ENCODE data around the gene NELL1. TPM values are rescaled to one million over a fixed set of nuclear protein-coding genes. Genes with fewer than 3 reads are reported as not detected.

NELL1 gene
- total and polyA plus RNA-seq, 2 donors (not counting 3 experiments of a cell fraction or from before 2014, with no cell fraction given) = not detected

DNA sequence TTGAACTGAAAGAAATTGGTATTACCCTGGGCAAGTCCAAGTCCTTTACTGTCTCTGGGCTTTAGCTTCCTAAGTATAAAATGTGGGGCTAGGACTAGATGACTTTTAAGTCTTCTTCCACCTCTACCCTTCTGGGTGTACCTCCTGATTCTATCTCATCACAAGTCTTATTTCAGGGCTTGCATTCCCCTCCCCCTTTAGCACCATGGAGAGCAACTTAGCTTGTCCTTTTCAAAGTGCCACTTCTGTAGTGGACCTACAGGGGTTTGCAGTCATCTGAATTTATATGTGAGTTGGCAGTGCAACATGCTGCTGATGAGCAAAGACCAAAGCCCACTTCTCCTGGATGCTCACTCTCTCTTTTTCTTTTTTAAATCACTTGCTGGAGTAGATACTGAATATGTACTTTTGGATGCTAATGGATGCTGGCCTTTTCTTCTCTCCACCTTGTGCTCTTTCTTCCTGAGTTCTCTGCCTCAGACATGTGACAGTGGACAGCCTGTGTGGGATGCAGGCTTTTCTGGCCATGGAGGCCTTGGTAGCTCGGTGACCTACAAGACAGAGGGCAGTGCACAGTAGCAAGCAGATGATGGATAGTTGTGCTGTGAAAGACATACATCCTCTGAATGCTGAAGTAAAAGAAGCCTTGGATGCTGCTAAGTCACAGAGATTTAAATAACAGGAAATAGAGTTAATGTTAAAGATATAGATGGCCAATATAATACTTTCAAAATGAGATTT lies 185.0 kb downstream of the NELL1 start:
- ChIA-PET CTCF (no interaction called here), POLR2A (no interaction called here)
- no peak overlapping the region for H3K4me2 ChIP-seq (ENCODE audit: insufficient read depth, low read length)
- no peaks in the 10 kb centered on the region for H4K20me1 ChIP-seq (replicated peaks; ENCODE audit: control insufficient read depth, extremely low read depth, insufficient read depth, low read length)
- H3K27ac ChIP-seq (ENCODE audit: insufficient read depth, low read depth, low read length) = no peak overlapping the region
- no peak overlapping the region for H3K9ac ChIP-seq (replicated peaks; ENCODE audit: extremely low read depth, insufficient read depth, low read length)
- H3K9me3 ChIP-seq (replicated peaks; ENCODE audit: control insufficient read depth, insufficient read depth, low read length) = peaks cover 8% of the 10 kb centered on the region
- no TSS peak for BruUV-seq (replicated peaks)
- H3K9me1 ChIP-seq (replicated peaks; ENCODE audit: control insufficient read depth, extremely low read depth, insufficient read depth, low read length) = no peaks in the 10 kb centered on the region
- H3K4me3 ChIP-seq (replicated peaks in 1 of 3; ENCODE audit: insufficient read depth in 1 of 3, low read depth in 1 of 3, low read length in 3 of 3) = no peak overlapping the region
- no peaks in the 10 kb centered on the region for H3K36me3 ChIP-seq (ENCODE audit: control insufficient read depth in 2 of 2, extremely low read depth in 1 of 2, insufficient read depth in 2 of 2, low read length in 2 of 2)
- DNase-seq (ENCODE audit: low read depth, low spot score) (no peak), FAIRE-seq (no peak)
- dilution Hi-C loops (cut with MboI; ENCODE audit: extremely low pct_ligation_motif_present, low sequenced_read_pairs) (no loop called here), intact Hi-C loops (cut with micrococcal nuclease) (no loop called here)
- no peaks in the 10 kb centered on the region for H3K27me3 ChIP-seq (ENCODE audit: control insufficient read depth in 2 of 2, insufficient read depth in 2 of 2, low read length in 2 of 2)
- no peak overlapping the region for H2AFZ ChIP-seq (ENCODE audit: low read depth, low read length)
- no peaks in the 10 kb centered on the region for H3K4me1 ChIP-seq (ENCODE audit: control insufficient read depth, extremely low read depth, insufficient read depth, low read length)
- no peaks in the 10 kb centered on the region for H3K79me2 ChIP-seq (ENCODE audit: control insufficient read depth, insufficient read depth, low read length)
- TF ChIP-seq JUN (IDR thresholded peaks at IDR 0.05; ENCODE audit: borderline replicate concordance, insufficient read depth, insufficient read length, low read depth) = no peak
- TF ChIP-seq EZH2 (IDR thresholded peaks at IDR 0.05; ENCODE audit: borderline replicate concordance, low read depth, low read length, severe bottlenecking) = no peak
- TF ChIP-seq POLR2AphosphoS5 (IDR thresholded peaks at IDR 0.05; ENCODE audit: insufficient read depth, low read depth, low read length) = no peak
- TF ChIP-seq POLR2A (IDR thresholded peaks at IDR 0.05; ENCODE audit: low read depth, low read length) = no peak
- no peak for TF ChIP-seq MYC (IDR thresholded peaks at IDR 0.05; ENCODE audit: low read depth, low read length)
- TF ChIP-seq FOS (IDR thresholded peaks at IDR 0.05; ENCODE audit: borderline replicate concordance, insufficient read depth, low read length) = no peak
- no peak for TF ChIP-seq GATA2 (IDR thresholded peaks at IDR 0.05; ENCODE audit: insufficient read depth, insufficient read length, low read depth, low read length)
- TF ChIP-seq MAX (IDR thresholded peaks at IDR 0.05; ENCODE audit: insufficient read depth, insufficient read length) = no peak
- TF ChIP-seq, protein P1, sequence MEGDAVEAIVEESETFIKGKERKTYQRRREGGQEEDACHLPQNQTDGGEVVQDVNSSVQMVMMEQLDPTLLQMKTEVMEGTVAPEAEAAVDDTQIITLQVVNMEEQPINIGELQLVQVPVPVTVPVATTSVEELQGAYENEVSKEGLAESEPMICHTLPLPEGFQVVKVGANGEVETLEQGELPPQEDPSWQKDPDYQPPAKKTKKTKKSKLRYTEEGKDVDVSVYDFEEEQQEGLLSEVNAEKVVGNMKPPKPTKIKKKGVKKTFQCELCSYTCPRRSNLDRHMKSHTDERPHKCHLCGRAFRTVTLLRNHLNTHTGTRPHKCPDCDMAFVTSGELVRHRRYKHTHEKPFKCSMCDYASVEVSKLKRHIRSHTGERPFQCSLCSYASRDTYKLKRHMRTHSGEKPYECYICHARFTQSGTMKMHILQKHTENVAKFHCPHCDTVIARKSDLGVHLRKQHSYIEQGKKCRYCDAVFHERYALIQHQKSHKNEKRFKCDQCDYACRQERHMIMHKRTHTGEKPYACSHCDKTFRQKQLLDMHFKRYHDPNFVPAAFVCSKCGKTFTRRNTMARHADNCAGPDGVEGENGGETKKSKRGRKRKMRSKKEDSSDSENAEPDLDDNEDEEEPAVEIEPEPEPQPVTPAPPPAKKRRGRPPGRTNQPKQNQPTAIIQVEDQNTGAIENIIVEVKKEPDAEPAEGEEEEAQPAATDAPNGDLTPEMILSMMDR (IDR thresholded peaks at IDR 0.05; ENCODE audit: extremely low read depth in 1 of 2, insufficient read depth in 1 of 2, low read depth in 1 of 2, low read length in 2 of 2) = no peak

All from endothelial cell of umbilical vein (primary cell).